Mucosa of descending colon (tissue), 3 donors: ENCODE results near the gene EDN3. TPM values are rescaled to one million over a fixed set of nuclear protein-coding genes. Genes with fewer than 3 reads are reported as not detected.

Source experiments
- ATAC-seq: fragments of 200-7000 bp; cut with Tn5 transposase; one replicate; pipeline ENCODE4 v1.9.1; 2020; ENCODE audit warnings: mild to moderate bottlenecking, moderate library complexity
- DNase-seq, 3 donors: peaks; one replicate each; pipeline ENCODE4 v3.0.0-alpha.2; 2020
- H3K36me3 ChIP-seq: fragments of 200-600 bp; one replicate; pipeline ENCODE4 v1.8.0; 2021; ENCODE audit warnings: low read depth, mild to moderate bottlenecking
- H3K4me1 ChIP-seq: fragments of 200-600 bp; one replicate; pipeline ENCODE4 v1.8.0; 2021; ENCODE audit warnings: low read depth, mild to moderate bottlenecking
- H3K4me3 ChIP-seq: fragments of 200-600 bp; one replicate; pipeline ENCODE4 v1.8.0; 2021; ENCODE audit warnings: mild to moderate bottlenecking
- H3K9me3 ChIP-seq: fragments of 200-600 bp; one replicate; pipeline ENCODE4 v1.8.0; 2021; ENCODE audit warnings: mild to moderate bottlenecking
- intact Hi-C, 2 donors: fragments of 100-400 bp; cut with DNase I in 1 of 2; cut with micrococcal nuclease in 1 of 2; formaldehyde crosslinking; loops; one replicate each; pipeline versions ENCODE4 v1.11.0 to v1.11.1; 2022; cut with DNase I, micrococcal nuclease
- total RNA-seq, 3 donors: library from RNA; stranded (reverse); fragmentation: NEBNext Ultra II Directional in 2 of 3; extraction: Animal tissue kit (Norgen Biotek cat#: 25700) in 2 of 3; gene quantifications; one replicate each; pipeline versions ENCODE4 v1.2.1 to v1.2.4, GENCODE V29; 2021 to 2023
- TF ChIP-seq, protein P1 (sequence below): fragments of 200-600 bp; IDR thresholded peaks from one replicate; pipeline ENCODE4 v1.8.0; 2022; ENCODE audit warnings: antibody characterized with exemption, mild to moderate bottlenecking
- donor health status: DM: no; HTN: no; CAD: no; lungs with moderate emphysema.
- donor health status: DM: no; HTN: no; CAD: no.
- donor health status: DM: no; HTN: yes; CAD: no.

EDN3 gene
- total RNA-seq, 3 donors from 2014 or later = 34.3 to 80.4 (median 51.1) TPM

DNA sequence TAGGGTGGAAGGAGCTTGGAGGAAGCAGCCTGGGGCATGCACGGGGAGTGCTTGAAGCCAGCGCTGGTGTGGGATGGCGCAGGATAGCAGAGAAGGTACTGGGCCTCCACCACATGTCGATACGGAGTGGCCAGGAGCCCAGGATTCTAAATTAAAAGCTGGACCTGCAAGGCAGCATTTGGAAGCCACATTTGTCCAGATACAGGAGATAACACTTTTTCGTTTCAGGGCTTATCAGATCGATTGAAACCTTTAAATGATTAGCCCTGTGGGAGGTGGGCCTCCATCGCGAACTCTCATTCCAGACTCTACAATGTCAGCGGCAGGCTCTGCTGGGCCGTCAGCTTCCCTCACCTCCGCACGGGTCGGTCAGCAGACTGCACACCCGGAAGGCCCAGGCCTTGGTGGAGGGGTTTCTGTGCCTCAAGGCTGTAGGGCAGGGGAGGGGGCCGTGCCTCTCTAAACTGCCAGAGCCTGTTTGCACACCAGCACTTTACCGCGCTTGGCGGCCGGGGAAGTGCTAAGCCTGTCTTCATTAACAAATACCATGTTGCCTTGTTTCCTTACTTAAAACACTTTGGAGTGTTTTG is 17.9 kb downstream of the EDN3 start:
- H3K4me1 ChIP-seq = peaks cover 10% of the 10 kb centered on the region
- no peaks in the 10 kb centered on the region for H3K36me3 ChIP-seq
- DNase-seq (no peak), ATAC-seq (no peak)
- no peak overlapping the region for H3K4me3 ChIP-seq
- intact Hi-C loops = no loop called here
- TF ChIP-seq, protein P1, sequence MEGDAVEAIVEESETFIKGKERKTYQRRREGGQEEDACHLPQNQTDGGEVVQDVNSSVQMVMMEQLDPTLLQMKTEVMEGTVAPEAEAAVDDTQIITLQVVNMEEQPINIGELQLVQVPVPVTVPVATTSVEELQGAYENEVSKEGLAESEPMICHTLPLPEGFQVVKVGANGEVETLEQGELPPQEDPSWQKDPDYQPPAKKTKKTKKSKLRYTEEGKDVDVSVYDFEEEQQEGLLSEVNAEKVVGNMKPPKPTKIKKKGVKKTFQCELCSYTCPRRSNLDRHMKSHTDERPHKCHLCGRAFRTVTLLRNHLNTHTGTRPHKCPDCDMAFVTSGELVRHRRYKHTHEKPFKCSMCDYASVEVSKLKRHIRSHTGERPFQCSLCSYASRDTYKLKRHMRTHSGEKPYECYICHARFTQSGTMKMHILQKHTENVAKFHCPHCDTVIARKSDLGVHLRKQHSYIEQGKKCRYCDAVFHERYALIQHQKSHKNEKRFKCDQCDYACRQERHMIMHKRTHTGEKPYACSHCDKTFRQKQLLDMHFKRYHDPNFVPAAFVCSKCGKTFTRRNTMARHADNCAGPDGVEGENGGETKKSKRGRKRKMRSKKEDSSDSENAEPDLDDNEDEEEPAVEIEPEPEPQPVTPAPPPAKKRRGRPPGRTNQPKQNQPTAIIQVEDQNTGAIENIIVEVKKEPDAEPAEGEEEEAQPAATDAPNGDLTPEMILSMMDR = no peak
- no peaks in the 10 kb centered on the region for H3K9me3 ChIP-seq

DNA sequence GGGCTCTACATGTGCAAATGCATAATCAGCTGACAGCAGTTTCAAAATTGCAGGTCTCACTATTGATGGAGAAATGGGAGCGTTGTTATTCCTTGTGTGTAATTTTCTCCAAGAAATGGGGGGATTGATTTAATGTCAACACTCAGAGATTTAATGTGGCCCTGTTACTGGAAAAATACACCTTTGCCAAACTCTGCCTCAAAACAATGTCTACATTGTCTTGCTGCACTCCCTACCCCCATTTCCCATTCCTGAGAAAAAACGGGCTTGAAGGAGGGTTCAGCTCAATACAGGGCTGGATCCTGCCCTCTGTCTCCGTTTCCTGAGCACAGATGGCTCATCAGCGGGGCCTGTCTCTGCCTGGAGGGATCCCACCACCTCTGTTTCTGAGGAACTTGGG is 18.4 kb downstream of the EDN3 start:
- ATAC-seq (no peak), DNase-seq (no peak)
- Histone ChIP-seq H3K4me3 (no peak overlapping the region), H3K9me3 (no peaks in the 10 kb centered on the region), H3K36me3 (no peaks in the 10 kb centered on the region), H3K4me1 (peaks cover 10% of the 10 kb centered on the region)
- intact Hi-C loops = no loop called here
- TF ChIP-seq, protein P1 = no peak

- ATAC-seq (no peak), DNase-seq (no peak)
- intact Hi-C loops = no loop called here
- TF ChIP-seq, protein P1 = no peak
- Histone ChIP-seq H3K4me1 (peaks cover 10% of the 10 kb centered on the region), H3K9me3 (no peaks in the 10 kb centered on the region), H3K4me3 (no peak overlapping the region), H3K36me3 (no peaks in the 10 kb centered on the region)
These were observed 20.0 kb downstream of the EDN3 start for GRCh38 chr20:59320426-59320825.

DNA sequence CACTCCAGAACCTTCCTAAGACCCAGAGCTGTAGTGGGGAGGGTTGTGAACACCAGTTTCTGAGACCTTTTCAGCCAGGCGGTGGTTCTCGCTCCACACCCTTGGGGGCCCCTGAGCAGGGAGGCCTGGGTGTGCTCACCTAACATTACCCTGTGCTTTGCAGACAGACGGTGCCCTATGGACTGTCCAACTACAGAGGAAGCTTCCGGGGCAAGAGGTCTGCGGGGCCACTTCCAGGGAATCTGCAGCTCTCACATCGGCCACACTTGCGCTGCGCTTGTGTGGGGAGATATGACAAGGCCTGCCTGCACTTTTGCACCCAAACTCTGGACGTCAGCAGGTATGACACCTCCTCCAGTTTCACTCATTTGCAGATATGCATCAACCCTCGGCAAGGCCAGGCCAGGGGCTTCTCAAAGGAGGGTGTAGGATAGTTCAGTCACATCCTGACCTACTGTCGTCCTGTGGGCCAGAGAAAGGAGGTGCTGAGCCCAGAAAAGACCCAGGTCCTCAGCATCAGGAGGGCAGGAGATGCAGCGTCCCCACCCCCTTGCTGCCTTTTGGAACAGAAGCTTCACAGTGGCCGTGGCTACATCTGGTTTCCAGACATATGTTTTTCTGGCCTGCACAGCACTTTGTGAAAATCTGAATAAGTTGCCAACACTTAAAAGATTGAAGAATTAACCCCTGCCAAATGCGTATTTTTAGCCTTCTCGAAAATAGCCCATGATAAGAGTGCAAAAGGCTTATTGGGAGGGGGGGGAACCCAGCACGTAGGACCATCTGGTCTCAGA is 20.6 kb downstream of the EDN3 start:
- Histone ChIP-seq H3K36me3 (no peaks in the 10 kb centered on the region), H3K9me3 (no peaks in the 10 kb centered on the region), H3K4me1 (peaks cover 10% of the 10 kb centered on the region), H3K4me3 (no peak overlapping the region)
- intact Hi-C loops = no loop called here
- no peak for DNase-seq
- ATAC-seq = no peak
- TF ChIP-seq, protein P1 = no peak

DNA sequence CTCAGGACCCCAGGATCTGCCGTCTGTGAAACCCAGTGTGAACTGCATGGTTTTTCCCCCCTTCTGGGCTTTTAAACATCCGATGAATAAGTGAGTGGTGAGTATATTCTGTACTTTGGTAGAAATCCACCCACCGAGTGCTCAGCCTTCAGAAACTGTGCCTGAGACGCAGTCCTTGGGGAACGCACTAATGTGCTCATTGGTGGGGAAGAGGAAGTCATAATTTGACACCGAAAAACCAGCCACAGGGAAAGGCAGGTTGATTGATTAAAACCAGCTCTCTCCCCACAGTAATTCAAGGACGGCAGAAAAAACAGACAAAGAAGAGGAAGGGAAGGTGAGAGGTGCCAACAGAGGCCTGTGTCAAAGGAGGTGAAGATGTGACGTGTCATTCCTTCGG is 21.7 kb downstream of the EDN3 start:
- ATAC-seq = no peak

More for the DNA sequence above, 21.7 kb downstream of the EDN3 start:
- no peaks in the 10 kb centered on the region for H3K9me3 ChIP-seq
- H3K4me1 ChIP-seq = peaks cover 9% of the 10 kb centered on the region
- no peaks in the 10 kb centered on the region for H3K36me3 ChIP-seq
- intact Hi-C loops = no loop called here
- DNase-seq = no peak
- H3K4me3 ChIP-seq = no peak overlapping the region
- TF ChIP-seq, protein P1 = no peak
